HFFc6 (cell line): ENCODE measurements around the gene GPR173. TPM values are rescaled to one million over a fixed set of nuclear protein-coding genes. Genes with fewer than 3 reads are reported as not detected.
A peak's percentile ranks its signal among the peaks of the same experiment; 100 is the strongest.

ENCODE experiments used
- DNase-seq: peaks from one replicate; pipeline ENCODE4 v3.0.0-alpha.2; 2018
- H3K27ac Mint-ChIP-seq: 2 replicates; pipeline ENCODE4 v1.8.0; 2020; ENCODE audit warnings: mild to moderate bottlenecking, mixed read lengths
- H3K27me3 Mint-ChIP-seq: 2 replicates; pipeline ENCODE4 v1.8.0; 2021; ENCODE audit warnings: mild to moderate bottlenecking, moderate library complexity, mixed read lengths; ENCODE audit not compliant: insufficient read depth
- H3K36me3 Mint-ChIP-seq: 2 replicates; pipeline ENCODE4 v1.8.0; 2021; ENCODE audit warnings: low read depth, mixed read lengths
- H3K4me1 Mint-ChIP-seq: 2 replicates; pipeline ENCODE4 v1.8.0; 2020; ENCODE audit warnings: low read depth, mixed read lengths
- H3K4me3 Mint-ChIP-seq: 2 replicates; pipeline ENCODE4 v1.8.0; 2020; ENCODE audit warnings: mild to moderate bottlenecking, moderate library complexity, mixed read lengths
- H3K9me3 Mint-ChIP-seq: 2 replicates; pipeline ENCODE4 v1.8.0; 2020; ENCODE audit warnings: mild to moderate bottlenecking, mixed read lengths
- total RNA-seq, 6 experiments: library from RNA; stranded (reverse); fragmentation: NEBNext Ultra II Directional; extraction: Animal tissue kit (Norgen Biotek cat#: 25700); gene quantifications; 2 replicates in 1 of 6; 3 replicates in 5 of 6; pipeline ENCODE4 v1.2.3, GENCODE V29; 2021
- TF ChIP-seq, protein P1 (sequence below): fragments of 200-600 bp; sonication (generic); IDR thresholded peaks from 2 replicates; pipeline ENCODE4 v1.5.0; 2021; ENCODE audit warnings: antibody characterized with exemption, mild to moderate bottlenecking

Gene GPR173
- total RNA-seq, 6 experiments from 2014 or later: 2.1 to 3.1 (median 2.8) TPM

DNA sequence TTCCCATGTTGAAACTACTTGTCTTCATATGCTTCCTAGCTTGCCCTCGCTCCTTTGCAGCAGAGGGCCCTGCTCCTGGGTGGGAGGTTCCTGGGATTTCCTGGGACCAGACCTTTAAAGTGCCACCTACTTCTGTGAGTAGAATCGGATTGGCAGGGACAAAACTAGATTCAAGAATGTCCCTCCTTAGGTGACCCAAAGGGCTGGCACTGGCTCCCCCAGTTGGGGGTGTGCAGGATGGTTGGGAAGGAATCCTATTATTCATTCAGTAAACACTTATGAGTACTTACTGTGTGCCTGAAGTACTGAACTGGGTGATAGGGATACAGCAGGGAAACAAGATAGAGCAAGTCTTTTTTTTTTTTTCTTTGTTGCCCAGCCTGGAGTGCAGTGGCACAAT lies 42.8 kb downstream of the GPR173 start:
- DNase-seq: no peak
- peaks cover 39% of the 10 kb centered on the region for H3K4me1 Mint-ChIP-seq
- H3K27me3 Mint-ChIP-seq: no peaks in the 10 kb centered on the region; the same call in 1 of the 2 replicates
- TF ChIP-seq, protein P1, sequence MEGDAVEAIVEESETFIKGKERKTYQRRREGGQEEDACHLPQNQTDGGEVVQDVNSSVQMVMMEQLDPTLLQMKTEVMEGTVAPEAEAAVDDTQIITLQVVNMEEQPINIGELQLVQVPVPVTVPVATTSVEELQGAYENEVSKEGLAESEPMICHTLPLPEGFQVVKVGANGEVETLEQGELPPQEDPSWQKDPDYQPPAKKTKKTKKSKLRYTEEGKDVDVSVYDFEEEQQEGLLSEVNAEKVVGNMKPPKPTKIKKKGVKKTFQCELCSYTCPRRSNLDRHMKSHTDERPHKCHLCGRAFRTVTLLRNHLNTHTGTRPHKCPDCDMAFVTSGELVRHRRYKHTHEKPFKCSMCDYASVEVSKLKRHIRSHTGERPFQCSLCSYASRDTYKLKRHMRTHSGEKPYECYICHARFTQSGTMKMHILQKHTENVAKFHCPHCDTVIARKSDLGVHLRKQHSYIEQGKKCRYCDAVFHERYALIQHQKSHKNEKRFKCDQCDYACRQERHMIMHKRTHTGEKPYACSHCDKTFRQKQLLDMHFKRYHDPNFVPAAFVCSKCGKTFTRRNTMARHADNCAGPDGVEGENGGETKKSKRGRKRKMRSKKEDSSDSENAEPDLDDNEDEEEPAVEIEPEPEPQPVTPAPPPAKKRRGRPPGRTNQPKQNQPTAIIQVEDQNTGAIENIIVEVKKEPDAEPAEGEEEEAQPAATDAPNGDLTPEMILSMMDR: no peak
- no peak overlapping the region for H3K4me3 Mint-ChIP-seq
- H3K36me3 Mint-ChIP-seq: no peaks in the 10 kb centered on the region
- H3K27ac Mint-ChIP-seq: no peak overlapping the region
- no peaks in the 10 kb centered on the region for H3K9me3 Mint-ChIP-seq

DNA sequence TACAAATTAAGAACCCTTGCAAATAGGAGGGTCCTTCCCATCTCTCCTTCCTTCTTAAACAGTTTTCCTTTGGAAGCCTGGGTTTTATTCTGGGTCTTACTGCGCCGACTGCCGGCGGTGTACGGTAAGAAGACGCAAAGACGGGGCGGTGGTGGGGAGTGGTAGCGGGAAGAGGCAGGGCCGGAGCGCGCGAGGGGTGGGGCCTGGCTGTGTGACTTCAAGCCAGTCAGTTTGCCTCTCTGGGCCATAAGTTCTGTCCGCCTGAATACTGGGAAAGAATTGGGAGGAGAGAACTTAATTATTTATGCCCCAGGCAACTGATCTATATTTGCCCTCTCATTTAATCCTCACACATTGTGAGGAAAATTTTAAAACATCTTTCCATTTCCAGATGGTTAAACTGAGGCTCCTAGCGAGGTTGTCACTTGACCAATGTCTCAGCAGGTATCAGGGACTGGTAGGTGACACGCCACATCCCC lies 44.6 kb downstream of the GPR173 start:
- H3K9me3 Mint-ChIP-seq: no peaks in the 10 kb centered on the region
- TF ChIP-seq, protein P1: peak; percentile 74
- H3K36me3 Mint-ChIP-seq: no peaks in the 10 kb centered on the region
- H3K27ac Mint-ChIP-seq: peak overlapping the region; percentile 81
- peak; percentile 59 for DNase-seq
- no peaks in the 10 kb centered on the region; the same call in 1 of the 2 replicates for H3K27me3 Mint-ChIP-seq
- peaks cover 36% of the 10 kb centered on the region for H3K4me1 Mint-ChIP-seq
- peak overlapping the region; percentile 92 for H3K4me3 Mint-ChIP-seq

DNA sequence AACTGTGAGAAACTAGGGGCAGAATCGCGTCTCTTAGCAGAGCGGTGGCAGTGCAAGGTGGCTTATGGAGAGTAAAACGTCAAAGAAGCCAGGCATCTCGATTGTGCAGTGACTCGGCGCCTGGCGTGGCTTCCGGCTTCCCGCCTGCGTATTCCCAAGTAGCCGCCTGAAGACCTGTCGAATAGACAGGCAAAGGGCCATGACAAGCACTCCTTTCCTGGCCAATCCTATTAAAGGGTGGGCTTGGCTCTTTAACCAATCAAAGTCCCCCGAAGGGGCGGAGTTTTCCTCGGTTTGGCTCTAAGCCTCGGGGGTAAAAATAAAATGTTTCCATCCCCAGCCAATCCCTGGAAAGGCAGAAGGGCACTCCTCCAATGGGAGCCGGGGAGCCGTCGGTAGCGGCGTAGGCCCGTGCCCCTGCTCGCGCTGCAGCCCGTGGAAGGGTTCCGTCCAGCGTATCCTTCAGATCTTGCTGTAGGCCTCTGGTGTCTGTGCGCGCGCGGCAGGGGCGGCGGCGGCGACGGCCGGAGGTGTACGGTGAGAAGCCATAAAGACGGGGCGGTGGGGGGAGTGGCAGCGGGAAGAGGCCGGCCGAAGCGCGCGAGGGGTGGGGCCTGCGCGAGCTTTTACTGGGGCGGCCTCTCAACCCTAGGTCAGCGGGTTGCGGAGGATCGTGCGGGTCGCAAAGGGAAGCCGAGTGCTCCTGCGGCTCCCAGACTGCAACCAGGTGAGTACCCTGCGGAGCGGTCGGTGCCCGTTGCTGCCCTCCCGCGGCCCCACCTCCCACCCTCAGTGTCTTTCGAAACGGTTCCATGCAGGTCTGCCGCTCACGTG lies 45.4 kb downstream of the GPR173 start, which contains the start of gene KANTR:
KANTR (plus strand) TSS at position 395 of the 834 bp plus-strand sequence. CDS start 30,131 bp downstream, outside the sequence.
- peak; percentile 94 for DNase-seq
- Mint-ChIP-seq H3K4me3 (peak within 1 kb of the TSS; percentile 92), H3K36me3 (no peaks in the 10 kb centered on the region), H3K4me1 (peaks cover 28% of the 10 kb centered on the region), H3K27ac (peak within 1 kb of the TSS; percentile 81), H3K27me3 (no peaks in the 10 kb centered on the region), H3K9me3 (no peaks in the 10 kb centered on the region)
- TF ChIP-seq, protein P1: 0 out of 2 replicates have a peak, but pooled peaks have one; percentile 13

DNA sequence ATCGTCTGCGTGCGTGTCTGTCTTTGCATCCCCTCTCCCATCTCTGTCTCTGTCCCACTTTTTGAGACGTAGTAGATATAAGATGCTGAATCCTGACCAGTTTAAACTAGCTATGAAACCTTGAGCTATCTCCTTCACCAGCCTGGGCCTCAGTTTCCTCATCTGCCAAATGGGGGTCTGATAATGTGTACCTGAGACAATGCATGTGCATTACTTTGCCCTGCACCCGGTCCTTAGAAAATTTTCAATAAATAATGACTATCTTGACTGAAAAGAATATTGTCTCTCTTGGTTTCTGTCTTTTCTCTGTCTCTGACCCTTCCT lies 46.0 kb downstream of the GPR173 start:
- H3K27me3 Mint-ChIP-seq: no peaks in the 10 kb centered on the region
- H3K9me3 Mint-ChIP-seq: no peaks in the 10 kb centered on the region
- H3K27ac Mint-ChIP-seq: peak overlapping the region; percentile 79
- DNase-seq: no peak
- H3K36me3 Mint-ChIP-seq: peaks cover 3% of the 10 kb centered on the region; the same call in 1 of the 2 replicates
- H3K4me3 Mint-ChIP-seq: peak overlapping the region; percentile 92
- TF ChIP-seq, protein P1: no peak
- peaks cover 26% of the 10 kb centered on the region for H3K4me1 Mint-ChIP-seq

DNA sequence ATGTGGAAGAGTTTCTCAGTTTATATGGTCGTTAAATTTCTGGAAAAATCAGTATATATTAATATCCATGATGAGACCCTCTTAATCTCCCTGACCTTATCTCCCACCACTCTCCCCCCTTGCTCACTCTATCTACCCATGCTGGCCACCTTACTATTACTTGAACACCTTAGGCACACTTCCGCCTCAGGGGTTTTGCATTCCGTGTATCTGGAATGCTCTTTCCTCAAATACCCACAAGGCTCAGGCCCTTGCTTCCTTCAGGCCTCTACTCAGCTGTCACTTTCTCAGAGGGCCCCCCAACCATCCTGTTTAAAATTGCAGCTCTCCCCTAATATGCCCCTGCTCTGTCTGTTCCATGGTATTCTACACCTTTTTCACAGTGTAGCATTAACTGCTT lies 47.2 kb downstream of the GPR173 start:
- no peak overlapping the region for H3K27ac Mint-ChIP-seq
- no peak for DNase-seq
- H3K27me3 Mint-ChIP-seq: no peaks in the 10 kb centered on the region

More for the DNA sequence above, 47.2 kb downstream of the GPR173 start:
- TF ChIP-seq, protein P1: no peak
- Mint-ChIP-seq H3K4me3 (no peak overlapping the region; the same call in 1 of the 2 replicates), H3K9me3 (no peaks in the 10 kb centered on the region), H3K4me1 (peaks cover 26% of the 10 kb centered on the region), H3K36me3 (peaks cover 5% of the 10 kb centered on the region; the same call in 1 of the 2 replicates)
